H1 (cell line): ENCODE results near the gene FBXO34. TPM values are rescaled to one million over a fixed set of nuclear protein-coding genes. Genes with fewer than 3 reads are reported as not detected.

Experiments
- CTCF ChIA-PET: fragments of 300-600 bp; sonication (Branson Sonifier 250); formaldehyde crosslinking; loops from one replicate; lab custom pipeline; 2021; ENCODE audit not compliant: partially characterized antibody; lab: Charles Lee
- POLR2A ChIA-PET: fragments of 300-600 bp; sonication (Branson Sonifier 250); formaldehyde crosslinking; loops from one replicate; lab custom pipeline; 2021; ENCODE audit warnings: inconsistent platforms; ENCODE audit not compliant: partially characterized antibody; lab: Charles Lee
- DNase-seq, 2 experiments: peaks; one replicate each; pipeline versions ENCODE4 v3.0.0 to v3.0.0-alpha.2; 2010 to 2022; ENCODE audit warnings: low spot score in 2 of 2, low read depth in 1 of 2, mixed read lengths in 1 of 2
- FAIRE-seq: peaks from 2 replicates; lab custom pipeline; 2011; peaks lifted over from hg19 to GRCh38; lab: Jason Lieb, UNC
- H2AFZ ChIP-seq: 2 replicates; pipeline ENCODE4 v1.8.1; 2012; ENCODE audit warnings: low read length, inconsistent platforms
- H2AK5ac ChIP-seq: 2 replicates; pipeline ENCODE4 v1.6.1; 2013; ENCODE audit warnings: low read depth, low read length
- H2BK120ac ChIP-seq: replicated peaks from 2 replicates; pipeline ENCODE3; 2013; ENCODE audit warnings: low read depth, low read length, inconsistent platforms
- H2BK12ac ChIP-seq: 2 replicates; pipeline ENCODE4 v1.6.1; 2013; ENCODE audit warnings: low read depth, low read length
- H2BK15ac ChIP-seq: 2 replicates; pipeline ENCODE4 v1.6.1; 2013; ENCODE audit warnings: low read length
- H2BK20ac ChIP-seq: 2 replicates; pipeline ENCODE4 v1.6.1; 2013; ENCODE audit warnings: low read length
- H2BK5ac ChIP-seq: 2 replicates; pipeline ENCODE4 v1.6.1; 2013; ENCODE audit warnings: low read depth, low read length
- H3K14ac ChIP-seq: 2 replicates; pipeline ENCODE4 v1.6.1; 2013; ENCODE audit warnings: inconsistent platforms; ENCODE audit not compliant: insufficient read length
- H3K18ac ChIP-seq: 2 replicates; pipeline ENCODE4 v1.6.1; 2013; ENCODE audit warnings: low read length; ENCODE audit errors: extremely low read depth
- H3K23ac ChIP-seq: 2 replicates; pipeline ENCODE4 v1.6.1; 2013; ENCODE audit warnings: inconsistent platforms; ENCODE audit not compliant: insufficient read length
- H3K23me2 ChIP-seq: 2 replicates; pipeline ENCODE4 v1.6.1; 2013; ENCODE audit warnings: low read depth, low read length
- H3K27ac ChIP-seq: 2 replicates; pipeline ENCODE4 v1.6.1; 2011; ENCODE audit warnings: low read depth, low read length, inconsistent platforms
- H3K27me3 ChIP-seq, 4 experiments: replicated peaks in 1 of 4; 1 replicate in 1 of 4; 2 replicates in 3 of 4; pipeline versions ENCODE4 v1.6.1 to v1.8.1; 2011 to 2013; ENCODE audit warnings: low read length in 3 of 4, mild to moderate bottlenecking in 3 of 4, inconsistent platforms in 2 of 4, mixed read lengths in 2 of 4, moderate library complexity in 1 of 4; ENCODE audit not compliant: control insufficient read depth in 3 of 4, insufficient read depth in 3 of 4; ENCODE audit errors: extremely low read depth in 1 of 4
- H3K36me3 ChIP-seq, 4 experiments: 2 replicates each; pipeline versions ENCODE4 v1.6.1 to v1.8.1; 2011 to 2013; ENCODE audit warnings: mild to moderate bottlenecking in 4 of 4, low read length in 3 of 4, moderate library complexity in 2 of 4, control low read depth in 1 of 4, inconsistent platforms in 1 of 4; ENCODE audit not compliant: insufficient read depth in 4 of 4, control insufficient read depth in 2 of 4
- H3K4ac ChIP-seq: replicated peaks from 2 replicates; pipeline ENCODE3; 2013; ENCODE audit warnings: low read length, low read depth, mixed read lengths, inconsistent platforms; ENCODE audit not compliant: insufficient read length
- H3K4me1 ChIP-seq, 4 experiments: replicated peaks in 1 of 4; 1 replicate in 1 of 4; 2 replicates in 3 of 4; pipeline versions ENCODE4 v1.6.1 to v1.8.1; 2011 to 2013; ENCODE audit warnings: low read length in 3 of 4, inconsistent platforms in 2 of 4, mixed read lengths in 1 of 4; ENCODE audit not compliant: insufficient read depth in 4 of 4, control insufficient read depth in 3 of 4
- H3K4me2 ChIP-seq, 2 experiments: 2 replicates each; pipeline versions ENCODE4 v1.6.1 to v1.8.1; 2011 to 2013; ENCODE audit warnings: low read depth in 2 of 2, low read length in 2 of 2, control low read depth in 1 of 2, inconsistent platforms in 1 of 2, mild to moderate bottlenecking in 1 of 2; ENCODE audit not compliant: insufficient read depth in 1 of 2
- H3K4me3 ChIP-seq, 4 experiments: fragments of 200-600, 300-600 bp in 1 of 4; sonication (generic), shearing (Covaris generic), sonication (Bioruptor Twin) in 1 of 4; 2 replicates each; pipeline versions ENCODE4 v1.5.1 to v1.8.1; 2011 to 2016; ENCODE audit warnings: low read length in 4 of 4, low read depth in 3 of 4, control low read depth in 2 of 4, inconsistent platforms in 2 of 4, mild to moderate bottlenecking in 2 of 4, mixed read lengths in 1 of 4, moderate library complexity in 1 of 4; ENCODE audit not compliant: insufficient read depth in 2 of 4; ENCODE audit errors: extremely low read depth in 1 of 4
- H3K56ac ChIP-seq: replicated peaks from 2 replicates; pipeline ENCODE3; 2013; ENCODE audit warnings: low read depth, mild to moderate bottlenecking, mixed read lengths, low read length, inconsistent platforms; ENCODE audit not compliant: insufficient read length
- H3K79me1 ChIP-seq: 2 replicates; pipeline ENCODE4 v1.6.1; 2013; ENCODE audit warnings: low read depth, low read length, control low read depth
- H3K79me2 ChIP-seq, 2 experiments: 2 replicates each; pipeline versions ENCODE4 v1.6.1 to v1.8.1; 2012 to 2013; ENCODE audit warnings: low read length in 2 of 2, mild to moderate bottlenecking in 2 of 2, inconsistent platforms in 1 of 2; ENCODE audit not compliant: insufficient read depth in 2 of 2, control insufficient read depth in 1 of 2
- H3K9ac ChIP-seq, 4 experiments: replicated peaks in 1 of 4; 1 replicate in 1 of 4; 2 replicates in 3 of 4; pipeline versions ENCODE4 v1.6.1 to v1.8.1; 2011 to 2013; ENCODE audit warnings: low read depth in 3 of 4, low read length in 3 of 4, control low read depth in 2 of 4, mild to moderate bottlenecking in 2 of 4, moderate library complexity in 2 of 4, inconsistent platforms in 1 of 4; ENCODE audit errors: extremely low read depth in 1 of 4
- H3K9me3 ChIP-seq, 2 experiments: 2 replicates each; pipeline versions ENCODE4 v1.6.1 to v1.8.1; 2012 to 2013; ENCODE audit warnings: mild to moderate bottlenecking in 2 of 2, moderate library complexity in 2 of 2, control low read depth in 1 of 2, inconsistent platforms in 1 of 2, low read depth in 1 of 2, low read length in 1 of 2, mixed read lengths in 1 of 2; ENCODE audit not compliant: insufficient read depth in 2 of 2
- H4K20me1 ChIP-seq, 2 experiments: replicated peaks in 1 of 2; 2 replicates each; pipeline versions ENCODE3 to v1.8.1; 2011 to 2013; ENCODE audit warnings: inconsistent platforms in 2 of 2, low read length in 2 of 2, mild to moderate bottlenecking in 1 of 2; ENCODE audit not compliant: insufficient read depth in 2 of 2, control insufficient read depth in 1 of 2
- H4K5ac ChIP-seq: 2 replicates; pipeline ENCODE4 v1.6.1; 2013; ENCODE audit warnings: low read length, low read depth, mixed read lengths, inconsistent platforms; ENCODE audit not compliant: insufficient read length
- H4K8ac ChIP-seq: 2 replicates; pipeline ENCODE4 v1.8.0; 2013; ENCODE audit warnings: mild to moderate bottlenecking, moderate library complexity, low read length, inconsistent platforms; ENCODE audit not compliant: insufficient read depth; ENCODE audit errors: extremely low read depth
- H4K91ac ChIP-seq: replicated peaks from 2 replicates; pipeline ENCODE3; 2013; ENCODE audit warnings: low read length, mixed read lengths, inconsistent platforms; ENCODE audit not compliant: insufficient read length
- EGR1 ChIP-seq: IDR thresholded peaks from 2 replicates; pipeline ENCODE4 v1.6.1; 2011; ENCODE audit warnings: low read depth, low read length, borderline replicate concordance
- FOSL1 ChIP-seq: IDR thresholded peaks from 2 replicates; pipeline ENCODE4 v1.6.1; 2011; ENCODE audit warnings: mild to moderate bottlenecking, low read depth, low read length, moderate library complexity; ENCODE audit not compliant: insufficient read depth
- TEAD4 ChIP-seq: IDR thresholded peaks from 2 replicates; pipeline ENCODE4 v1.6.1; 2012; ENCODE audit warnings: low read depth, low read length, inconsistent platforms, mixed read lengths
- ZNF274 ChIP-seq: IDR thresholded peaks from 2 replicates; pipeline ENCODE4 v1.7.0; 2012; ENCODE audit warnings: low read length, borderline replicate concordance; ENCODE audit errors: extremely low read depth
- WGBS, 2 experiments: shearing (Covaris generic) in 1 of 2; methylation state at CpG; one replicate each; pipeline versions ENCODE4 v1.1.6 to v1.1.7; 2013 to 2015; ENCODE audit warnings: low lambda C conversion rate in 2 of 2, mixed read lengths in 2 of 2, inconsistent platforms in 1 of 2, low coverage in 1 of 2, missing lambda C conversion rate in 1 of 2; ENCODE audit not compliant: insufficient replicate concordance in 2 of 2, insufficient coverage in 1 of 2, insufficient read length in 1 of 2; ENCODE audit errors: extremely low coverage in 1 of 2, missing lambda C conversion rate in 1 of 2; 5-methylcytosine and 5-hydroxymethylcytosine counted together
- polyA plus RNA-seq, 7 experiments: library from polyadenylated mRNA; depleted of rRNA in 3 of 7; stranded (reverse) in 5 of 7; unstranded in 2 of 7; fragments of >200 nt in 5 of 7; fragments of 200-250 nt in 2 of 7; gene quantifications; 1 replicate in 5 of 7; 2 replicates in 1 of 7; 4 replicates in 1 of 7; pipeline versions ENCODE4 v1.2.1 to v1.2.3, GENCODE V29; 2011 to 2013; ENCODE audit warnings: missing spikeins in 2 of 7, mixed read lengths in 2 of 7
- total RNA-seq: library from RNA; stranded (reverse); fragmentation: NEBNext Ultra II Directional; extraction: Animal tissue kit (Norgen Biotek cat#: 25700); gene quantifications from 2 replicates; pipeline ENCODE4 v1.2.1, GENCODE V29; 2021

The FBXO34 gene
- total and polyA plus RNA-seq, 2 of the 8 experiments (the other 6 are each of a cell fraction or from before 2014, with no cell fraction given): 7.0 to 14.4 TPM

DNA sequence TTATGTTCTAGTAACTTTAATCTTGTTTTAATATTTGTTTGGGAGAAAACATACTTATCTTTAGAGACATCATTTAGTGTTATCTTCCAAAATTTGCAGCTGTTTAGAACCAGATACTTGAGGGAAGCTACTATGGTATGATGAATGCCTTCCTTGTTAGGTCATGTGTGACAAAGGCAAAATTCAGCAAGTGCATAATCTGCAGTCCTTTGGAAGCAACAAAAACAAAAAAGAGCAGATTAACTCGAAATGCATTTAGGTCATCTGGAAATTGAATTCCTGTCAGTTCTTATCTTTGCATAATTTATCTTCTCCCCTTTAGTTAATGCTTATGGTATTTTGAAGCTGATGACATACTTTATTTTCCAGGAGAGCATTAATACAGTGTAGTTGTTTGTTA is 3.5 kb downstream of the FBXO34 start:
- Histone ChIP-seq H3K9ac (no peak overlapping the region), H3K4me3 (no peak overlapping the region), H4K20me1 (peaks cover 0 to 3% of the 10 kb centered on the region in 2 experiments), H2BK15ac (no peak overlapping the region), H3K4me2 (no peak overlapping the region), H3K4ac (no peak overlapping the region), H3K27ac (no peak overlapping the region), H2BK12ac (no peak overlapping the region)
- no peak for DNase-seq
- POLR2A ChIA-PET: no interaction called here
- TF ChIP-seq FOSL1: no peak
- TF ChIP-seq TEAD4: no peak
- no peak for TF ChIP-seq ZNF274
- TF ChIP-seq EGR1: no peak
- TF ChIP-seq, all 59 proteins: peak for 0
- CTCF ChIA-PET: interaction anchor here (1.1 to 5.0 kb wide), 2 partner anchors 11 to 80 kb away, joined by 3 to 17 read pairs; no protein-coding TSS in a partner anchor
- Histone ChIP-seq H3K79me2 (peaks cover 3 to 62% of the 10 kb centered on the region in 2 experiments; a peak in 3 of 4 replicates), H3K23me2 (peaks cover 3% of the 10 kb centered on the region; the same call in 1 of the 2 replicates), H4K5ac (no peak overlapping the region), H3K18ac (no peak overlapping the region), H3K14ac (no peak overlapping the region), H2BK120ac (no peak overlapping the region), H3K27me3 (peaks cover 0 to 1% (median 0%) of the 10 kb centered on the region in 4 experiments; a peak in 1 of 7 replicates), H3K23ac (no peak overlapping the region), H2AK5ac (no peak overlapping the region), H3K56ac (no peak overlapping the region), H2AFZ (no peak overlapping the region), H3K36me3 (0 out of 8 replicates have a peak, but pooled peaks cover 0 to 3% (median 0%) of the 10 kb centered on the region in 4 experiments), H2BK20ac (no peak overlapping the region), H4K91ac (no peak overlapping the region), H3K9me3 (no peaks in the 10 kb centered on the region), H3K79me1 (peaks cover 6% of the 10 kb centered on the region; the same call in 1 of the 2 replicates), H2BK5ac (no peak overlapping the region), H3K4me1 (peaks cover 0 to 1% (median 0%) of the 10 kb centered on the region in 4 experiments; a peak in 1 of 7 replicates), H4K8ac (no peak overlapping the region)
- FAIRE-seq: no peak
- 77% methylated on average over 1 of the region's 1 CpG; no CpG with 5 or more reads in 1 of the 2 experiments for WGBS, 2 experiments
